ENCODE results near the gene CTRL.

DNA sequence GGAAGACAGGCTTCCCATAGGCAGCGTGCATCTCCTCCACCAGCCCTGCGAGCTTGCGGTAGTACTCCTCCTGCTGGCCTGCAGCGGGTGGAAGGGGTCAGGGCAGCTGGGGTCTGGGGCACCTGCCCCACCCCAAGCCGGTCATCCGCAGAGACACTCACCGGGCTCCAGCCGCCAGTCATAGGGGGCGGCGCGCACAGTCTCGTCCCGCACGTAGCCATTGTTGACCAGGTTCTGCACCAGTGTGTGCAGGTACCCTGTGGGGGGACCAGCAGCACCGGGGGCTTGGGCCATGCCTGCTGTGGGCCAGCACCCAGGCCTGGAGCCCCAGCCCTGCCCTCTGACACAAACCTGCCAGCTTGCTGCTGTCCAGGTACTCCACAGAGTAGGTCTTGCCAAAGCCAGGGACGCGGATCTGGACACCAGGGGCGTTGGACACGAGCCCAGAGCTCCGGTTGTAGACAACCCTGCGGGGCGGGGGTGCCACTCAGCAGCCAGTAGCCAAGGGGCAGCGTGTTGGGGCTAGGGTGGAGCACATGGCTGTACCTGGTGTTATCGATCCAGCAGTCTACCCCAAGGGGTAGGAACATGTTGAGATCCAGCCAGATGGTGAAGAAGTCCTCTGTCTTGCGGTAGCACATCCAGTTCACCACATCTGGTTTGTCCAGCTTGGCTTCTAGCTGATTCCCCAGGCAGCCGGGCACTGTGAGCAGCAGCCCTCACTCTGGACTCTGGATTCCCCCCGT lies 11.0 kb upstream of the CTRL start:
- no peak for TF ChIP-seq GATA3 (IDR thresholded peaks at IDR 0.05; ENCODE audit: low read depth, low read length)
- no peak for TF ChIP-seq GATA2 (IDR thresholded peaks at IDR 0.05; ENCODE audit: low read depth, low read length)

Measured in SH-SY5Y (cell line).